HL-60 (cell line): Measurements from ENCODE around the gene DNAJC18.

Experiments used
- DNase-seq, 2 experiments: peaks; one replicate each; pipeline ENCODE4 v3.0.0-alpha.2; 2010 to 2020; ENCODE audit warnings: low read depth in 1 of 2, low spot score in 1 of 2
- H3K27ac ChIP-seq: fragments of 250-450 bp; sonication (Bioruptor Pico); replicated peaks from 2 replicates; pipeline ENCODE4 v1.5.1; 2020; ENCODE audit warnings: mild to moderate bottlenecking, moderate library complexity
- H3K27me3 ChIP-seq: fragments of 250-450 bp; sonication (Bioruptor Pico); 2 replicates; pipeline ENCODE4 v1.5.1; 2021; ENCODE audit warnings: mild to moderate bottlenecking, moderate library complexity; ENCODE audit not compliant: insufficient read depth, poor library complexity, severe bottlenecking
- H3K4me3 ChIP-seq: replicated peaks from 2 replicates; pipeline ENCODE4 v1.5.1; 2011; ENCODE audit warnings: mild to moderate bottlenecking, control low read depth, low read length; ENCODE audit not compliant: insufficient read depth
- GABPA ChIP-seq: IDR thresholded peaks from 2 replicates; pipeline ENCODE4 v1.6.1; 2012; ENCODE audit warnings: low read depth
- POLR2AphosphoS5 ChIP-seq: IDR thresholded peaks from 2 replicates; pipeline ENCODE4 v1.6.1; 2012; ENCODE audit warnings: low read depth
- SPI1 ChIP-seq: IDR thresholded peaks from 2 replicates; pipeline ENCODE4 v1.6.1; 2012; ENCODE audit warnings: low read depth, mild to moderate bottlenecking, borderline replicate concordance
- TF ChIP-seq, protein P1 (sequence below): IDR thresholded peaks from 2 replicates; pipeline ENCODE4 v1.6.1; 2012; ENCODE audit warnings: low read depth; ENCODE audit not compliant: insufficient replicate concordance
- TF ChIP-seq, protein P2 (sequence below): IDR thresholded peaks from one replicate; pipeline ENCODE4 v1.5.1; 2011; ENCODE audit warnings: low read length, control low read depth, inconsistent platforms; ENCODE audit not compliant: insufficient read depth

Gene DNAJC18

DNA sequence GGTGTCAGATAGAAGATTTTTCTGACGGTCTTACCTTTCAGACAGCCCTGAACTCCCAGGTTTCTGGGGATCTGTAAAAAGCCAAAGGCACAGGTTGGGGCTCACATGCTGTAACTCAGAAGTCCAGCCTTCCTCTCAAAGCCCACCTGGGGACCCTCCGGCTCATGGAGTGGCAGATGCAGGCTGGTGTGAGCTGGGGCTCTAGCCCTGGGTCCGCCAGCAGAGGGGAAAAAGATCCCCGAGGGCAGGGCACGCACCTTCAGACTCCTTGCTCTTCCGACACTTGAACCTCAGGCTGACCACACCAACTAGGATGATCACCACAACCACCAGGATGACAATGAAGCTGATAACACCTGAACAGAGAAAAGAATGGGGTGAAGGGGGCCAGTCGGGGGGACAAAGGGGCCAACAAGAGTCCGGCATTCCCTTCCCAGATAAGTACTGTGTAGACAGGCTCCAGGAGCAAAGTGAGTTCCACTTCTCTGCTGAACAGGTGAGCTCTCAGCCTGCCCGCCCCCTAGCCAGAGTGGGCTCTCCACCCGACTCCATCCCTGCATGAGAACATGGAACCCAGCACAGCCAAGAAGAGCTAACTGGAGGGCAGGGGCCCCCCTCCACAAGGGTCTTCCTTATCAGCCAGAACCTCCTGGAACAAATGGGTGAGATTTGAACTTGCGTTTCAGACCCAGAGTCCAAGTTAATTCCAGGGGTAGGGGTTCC lies 15.4 kb upstream of the DNAJC18 start:
- H3K27me3 ChIP-seq = no peaks in the 10 kb centered on the region

DNA sequence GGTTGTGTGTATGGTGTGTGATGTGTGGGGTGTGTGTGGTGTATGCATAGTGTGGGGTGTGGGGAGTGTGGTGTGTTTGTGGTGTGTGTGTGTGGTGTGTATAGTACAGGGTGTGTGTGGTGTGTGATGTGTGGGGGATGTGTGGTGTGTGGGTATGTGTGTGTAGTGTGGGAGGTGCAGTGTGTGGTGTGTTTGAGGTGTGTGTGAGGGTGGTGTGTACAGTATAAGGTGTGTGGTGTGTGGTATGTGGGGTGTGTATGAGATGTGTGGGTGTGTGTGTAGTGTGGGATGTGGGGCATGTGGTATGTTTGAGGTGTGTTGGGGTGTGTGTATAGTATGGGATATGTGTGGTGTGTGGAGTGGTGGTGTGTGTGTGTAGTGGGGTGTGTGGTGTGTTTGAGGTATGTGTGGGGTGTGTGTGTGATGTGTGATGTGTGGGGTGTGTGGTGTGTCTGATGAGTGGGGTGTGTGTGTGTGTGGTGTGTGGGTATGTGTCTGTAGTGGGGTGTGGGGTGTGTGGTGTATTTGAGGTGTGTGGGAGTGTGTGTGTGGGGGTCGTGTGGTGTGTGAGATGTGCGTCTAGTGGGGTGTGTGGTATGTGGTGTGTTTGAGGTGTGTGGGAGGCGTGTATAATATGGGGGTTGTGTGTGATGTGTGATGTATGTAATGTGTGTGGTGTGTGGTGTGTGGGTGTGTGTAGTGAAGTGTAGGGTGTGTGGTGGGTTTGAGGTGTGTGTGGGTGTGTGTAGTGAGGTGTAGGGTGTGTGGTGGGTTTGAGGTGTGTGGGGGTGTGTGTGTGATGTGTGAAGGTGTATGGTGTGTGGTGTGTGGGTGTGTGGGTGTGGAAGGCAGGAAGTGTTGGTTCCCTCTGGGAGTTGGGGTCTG lies 14.6 kb upstream of the DNAJC18 start:
- Histone ChIP-seq H3K27me3 (no peaks in the 10 kb centered on the region), H3K4me3 (no peak overlapping the region), H3K27ac (no peak overlapping the region)
- TF ChIP-seq, protein P1, sequence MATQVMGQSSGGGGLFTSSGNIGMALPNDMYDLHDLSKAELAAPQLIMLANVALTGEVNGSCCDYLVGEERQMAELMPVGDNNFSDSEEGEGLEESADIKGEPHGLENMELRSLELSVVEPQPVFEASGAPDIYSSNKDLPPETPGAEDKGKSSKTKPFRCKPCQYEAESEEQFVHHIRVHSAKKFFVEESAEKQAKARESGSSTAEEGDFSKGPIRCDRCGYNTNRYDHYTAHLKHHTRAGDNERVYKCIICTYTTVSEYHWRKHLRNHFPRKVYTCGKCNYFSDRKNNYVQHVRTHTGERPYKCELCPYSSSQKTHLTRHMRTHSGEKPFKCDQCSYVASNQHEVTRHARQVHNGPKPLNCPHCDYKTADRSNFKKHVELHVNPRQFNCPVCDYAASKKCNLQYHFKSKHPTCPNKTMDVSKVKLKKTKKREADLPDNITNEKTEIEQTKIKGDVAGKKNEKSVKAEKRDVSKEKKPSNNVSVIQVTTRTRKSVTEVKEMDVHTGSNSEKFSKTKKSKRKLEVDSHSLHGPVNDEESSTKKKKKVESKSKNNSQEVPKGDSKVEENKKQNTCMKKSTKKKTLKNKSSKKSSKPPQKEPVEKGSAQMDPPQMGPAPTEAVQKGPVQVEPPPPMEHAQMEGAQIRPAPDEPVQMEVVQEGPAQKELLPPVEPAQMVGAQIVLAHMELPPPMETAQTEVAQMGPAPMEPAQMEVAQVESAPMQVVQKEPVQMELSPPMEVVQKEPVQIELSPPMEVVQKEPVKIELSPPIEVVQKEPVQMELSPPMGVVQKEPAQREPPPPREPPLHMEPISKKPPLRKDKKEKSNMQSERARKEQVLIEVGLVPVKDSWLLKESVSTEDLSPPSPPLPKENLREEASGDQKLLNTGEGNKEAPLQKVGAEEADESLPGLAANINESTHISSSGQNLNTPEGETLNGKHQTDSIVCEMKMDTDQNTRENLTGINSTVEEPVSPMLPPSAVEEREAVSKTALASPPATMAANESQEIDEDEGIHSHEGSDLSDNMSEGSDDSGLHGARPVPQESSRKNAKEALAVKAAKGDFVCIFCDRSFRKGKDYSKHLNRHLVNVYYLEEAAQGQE = no peak
- TF ChIP-seq, protein P2, sequence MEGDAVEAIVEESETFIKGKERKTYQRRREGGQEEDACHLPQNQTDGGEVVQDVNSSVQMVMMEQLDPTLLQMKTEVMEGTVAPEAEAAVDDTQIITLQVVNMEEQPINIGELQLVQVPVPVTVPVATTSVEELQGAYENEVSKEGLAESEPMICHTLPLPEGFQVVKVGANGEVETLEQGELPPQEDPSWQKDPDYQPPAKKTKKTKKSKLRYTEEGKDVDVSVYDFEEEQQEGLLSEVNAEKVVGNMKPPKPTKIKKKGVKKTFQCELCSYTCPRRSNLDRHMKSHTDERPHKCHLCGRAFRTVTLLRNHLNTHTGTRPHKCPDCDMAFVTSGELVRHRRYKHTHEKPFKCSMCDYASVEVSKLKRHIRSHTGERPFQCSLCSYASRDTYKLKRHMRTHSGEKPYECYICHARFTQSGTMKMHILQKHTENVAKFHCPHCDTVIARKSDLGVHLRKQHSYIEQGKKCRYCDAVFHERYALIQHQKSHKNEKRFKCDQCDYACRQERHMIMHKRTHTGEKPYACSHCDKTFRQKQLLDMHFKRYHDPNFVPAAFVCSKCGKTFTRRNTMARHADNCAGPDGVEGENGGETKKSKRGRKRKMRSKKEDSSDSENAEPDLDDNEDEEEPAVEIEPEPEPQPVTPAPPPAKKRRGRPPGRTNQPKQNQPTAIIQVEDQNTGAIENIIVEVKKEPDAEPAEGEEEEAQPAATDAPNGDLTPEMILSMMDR = no peak
- TF ChIP-seq GABPA = no peak
- no peak for TF ChIP-seq SPI1
- TF ChIP-seq POLR2AphosphoS5 = no peak
- no peak for DNase-seq

More for the DNA sequence above, 15.4 kb upstream of the DNAJC18 start:
- no peak overlapping the region for H3K27ac ChIP-seq
- TF ChIP-seq SPI1 (no peak), POLR2AphosphoS5 (no peak), GABPA (no peak)
- TF ChIP-seq, protein P1 = no peak
- TF ChIP-seq, protein P2 = no peak
- H3K4me3 ChIP-seq = no peak overlapping the region
- DNase-seq = no peak

DNA sequence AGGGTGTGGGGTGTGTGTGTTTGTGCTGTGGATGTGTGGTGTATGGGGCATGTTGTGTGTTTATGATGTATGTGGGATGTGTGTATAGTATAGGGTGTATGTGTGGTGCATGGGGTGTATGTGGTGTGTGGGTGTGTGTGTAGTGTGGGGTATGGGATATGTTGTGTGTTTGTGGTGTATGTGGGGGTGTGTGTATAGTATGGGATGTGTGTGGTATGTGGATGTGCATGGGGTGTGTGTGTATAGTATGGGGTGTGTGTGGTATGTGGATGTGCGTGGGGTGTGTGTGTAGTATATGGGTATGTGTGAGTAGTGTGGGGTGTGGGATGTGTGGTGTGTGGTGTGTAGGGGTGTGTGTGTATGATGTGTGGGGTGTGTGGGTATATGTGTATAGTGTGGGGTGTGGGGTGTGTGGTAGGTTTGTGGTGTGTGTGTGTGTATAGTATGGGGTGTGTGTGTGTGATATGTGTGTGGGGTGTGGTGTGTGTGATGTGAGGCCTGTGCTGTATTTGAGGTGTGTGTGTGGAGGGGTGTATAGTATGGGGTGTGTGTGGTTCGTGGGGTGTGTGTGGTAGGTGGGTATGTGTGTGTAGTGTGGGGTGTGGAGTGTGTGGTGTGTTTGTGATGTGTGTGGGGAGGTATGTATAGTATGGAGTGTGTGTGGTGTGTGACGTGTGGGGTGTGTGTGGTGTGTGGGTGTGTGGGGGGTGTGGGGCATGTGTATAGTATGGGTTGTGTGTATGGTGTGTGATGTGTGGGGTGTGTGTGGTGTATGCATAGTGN lies 12.7 kb upstream of the DNAJC18 start:
- TF ChIP-seq SPI1 (no peak), POLR2AphosphoS5 (no peak), GABPA (no peak)
- TF ChIP-seq, protein P2 = no peak
- TF ChIP-seq, protein P1 = no peak
- no peak for DNase-seq
- no peaks in the 10 kb centered on the region for H3K27me3 ChIP-seq
- no peak overlapping the region for H3K4me3 ChIP-seq
- H3K27ac ChIP-seq = no peak overlapping the region
